Astrocyte (in vitro differentiated cells and primary cell): ENCODE data around the gene CACNA1C.

Experiments used
- EZH2 ChIP-seq: IDR thresholded peaks from 2 replicates; pipeline ENCODE4 v1.6.1; 2012; ENCODE audit warnings: mild to moderate bottlenecking, low read length, inconsistent platforms; ENCODE audit not compliant: insufficient read depth
- TF ChIP-seq, protein P1 (sequence below): IDR thresholded peaks from 2 replicates; pipeline ENCODE4 v1.5.1; 2011; ENCODE audit warnings: low read depth, mild to moderate bottlenecking, inconsistent platforms, low read length, moderate library complexity; ENCODE audit not compliant: insufficient read depth

DNA sequence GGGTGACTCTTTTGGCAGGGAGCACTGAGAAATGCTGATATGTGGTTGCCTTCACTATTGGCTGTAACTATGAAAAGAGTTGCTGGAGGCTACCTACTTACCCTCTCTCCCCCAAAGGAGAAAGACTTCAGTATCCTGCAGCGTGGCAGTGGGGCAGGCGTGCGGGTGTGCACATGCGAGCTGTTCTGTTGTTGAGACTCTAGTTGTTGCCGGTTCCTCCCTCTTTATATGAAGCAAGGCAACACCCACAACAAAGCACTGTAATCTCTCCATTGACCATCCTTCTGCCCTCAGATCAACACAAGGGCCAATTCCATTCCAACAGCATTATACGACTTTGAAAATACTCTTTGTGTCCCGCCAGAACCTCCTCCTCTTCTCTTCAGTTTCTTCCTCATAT lies 259.4 kb downstream of the CACNA1C start:
- TF ChIP-seq, protein P1, sequence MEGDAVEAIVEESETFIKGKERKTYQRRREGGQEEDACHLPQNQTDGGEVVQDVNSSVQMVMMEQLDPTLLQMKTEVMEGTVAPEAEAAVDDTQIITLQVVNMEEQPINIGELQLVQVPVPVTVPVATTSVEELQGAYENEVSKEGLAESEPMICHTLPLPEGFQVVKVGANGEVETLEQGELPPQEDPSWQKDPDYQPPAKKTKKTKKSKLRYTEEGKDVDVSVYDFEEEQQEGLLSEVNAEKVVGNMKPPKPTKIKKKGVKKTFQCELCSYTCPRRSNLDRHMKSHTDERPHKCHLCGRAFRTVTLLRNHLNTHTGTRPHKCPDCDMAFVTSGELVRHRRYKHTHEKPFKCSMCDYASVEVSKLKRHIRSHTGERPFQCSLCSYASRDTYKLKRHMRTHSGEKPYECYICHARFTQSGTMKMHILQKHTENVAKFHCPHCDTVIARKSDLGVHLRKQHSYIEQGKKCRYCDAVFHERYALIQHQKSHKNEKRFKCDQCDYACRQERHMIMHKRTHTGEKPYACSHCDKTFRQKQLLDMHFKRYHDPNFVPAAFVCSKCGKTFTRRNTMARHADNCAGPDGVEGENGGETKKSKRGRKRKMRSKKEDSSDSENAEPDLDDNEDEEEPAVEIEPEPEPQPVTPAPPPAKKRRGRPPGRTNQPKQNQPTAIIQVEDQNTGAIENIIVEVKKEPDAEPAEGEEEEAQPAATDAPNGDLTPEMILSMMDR, result no peak
- no peak for TF ChIP-seq EZH2
